Neural cell (in vitro differentiated cells): ENCODE measurements around the gene HDAC7. TPM values are rescaled to one million over a fixed set of nuclear protein-coding genes. Genes with fewer than 3 reads are reported as not detected.

ENCODE experiments used
- H2AFZ ChIP-seq: fragments of 200-600, 300-800 bp; sonication (generic), shearing (Covaris generic); 2 replicates; pipeline ENCODE4 v1.6.0; 2014; ENCODE audit warnings: low read depth, mild to moderate bottlenecking, antibody characterized with exemption, low read length, moderate library complexity
- H3F3A ChIP-seq: fragments of 200-600 bp; shearing (Covaris generic); 2 replicates; pipeline ENCODE4 v1.6.1; 2016; ENCODE audit warnings: mild to moderate bottlenecking, moderate library complexity, mixed read lengths, antibody characterized with exemption, low read length; ENCODE audit not compliant: insufficient read depth, poor library complexity, severe bottlenecking
- H3K27ac ChIP-seq: fragments of 200-600, 300-800 bp; sonication (generic), shearing (Covaris generic); 2 replicates; pipeline ENCODE4 v1.5.1; 2014; ENCODE audit warnings: mild to moderate bottlenecking, low read length, moderate library complexity
- H3K27me3 ChIP-seq: fragments of 300-800, 200-600 bp; sonication (generic), shearing (Covaris generic); 2 replicates; pipeline ENCODE4 v1.6.0; 2014; ENCODE audit warnings: mild to moderate bottlenecking, low read depth, low read length, moderate library complexity; ENCODE audit not compliant: insufficient read depth
- H3K36me3 ChIP-seq: fragments of 300-800, 200-600 bp; sonication (generic), shearing (Covaris generic); 2 replicates; pipeline ENCODE4 v1.5.1; 2014; ENCODE audit warnings: mild to moderate bottlenecking, antibody characterized with exemption, low read length, moderate library complexity; ENCODE audit not compliant: insufficient read depth
- H3K4me2 ChIP-seq: fragments of 300-800, 200-600 bp; sonication (generic), shearing (Covaris generic); 2 replicates; pipeline ENCODE4 v1.6.0; 2014; ENCODE audit warnings: mild to moderate bottlenecking, low read length
- H3K4me3 ChIP-seq: fragments of 300-800, 200-600 bp; sonication (generic), shearing (Covaris generic); 2 replicates; pipeline ENCODE4 v1.5.1; 2014; ENCODE audit warnings: mild to moderate bottlenecking, low read length, moderate library complexity
- H3K79me2 ChIP-seq: fragments of 200-600 bp; shearing (Covaris generic); replicated peaks from 2 replicates; pipeline ENCODE4 v1.6.0; 2014; ENCODE audit warnings: mild to moderate bottlenecking, low read length, moderate library complexity; ENCODE audit not compliant: insufficient read depth
- H3K9ac ChIP-seq: fragments of 300-800, 200-600 bp; sonication (generic), shearing (Covaris generic); 2 replicates; pipeline ENCODE4 v1.6.1; 2016; ENCODE audit warnings: mild to moderate bottlenecking, low read length, mixed read lengths
- H3K9me2 ChIP-seq: fragments of 200-600 bp; shearing (Covaris generic); 2 replicates; pipeline ENCODE4 v1.6.1; 2016; ENCODE audit warnings: mild to moderate bottlenecking, low read length, mixed read lengths; ENCODE audit not compliant: insufficient read depth
- H3K9me3 ChIP-seq: fragments of 200-600, 300-800 bp; sonication (generic), shearing (Covaris generic); 2 replicates; pipeline ENCODE4 v1.6.1; 2016; ENCODE audit warnings: mild to moderate bottlenecking, mixed run types, low read length, moderate library complexity, mixed read lengths
- H4K20me1 ChIP-seq: fragments of 200-600 bp; shearing (Covaris generic); 2 replicates; pipeline ENCODE4 v1.6.1; 2016; ENCODE audit warnings: mild to moderate bottlenecking, mixed run types; ENCODE audit not compliant: insufficient read depth
- EP300 ChIP-seq: fragments of 450-650 bp; conservative IDR thresholded peaks from 2 replicates; pipeline ENCODE4 v1.6.1; 2014; ENCODE audit warnings: antibody characterized with exemption, mild to moderate bottlenecking, moderate library complexity; ENCODE audit not compliant: poor library complexity, severe bottlenecking
- EZH2 ChIP-seq: fragments of 200-600, 300-800 bp; shearing (Covaris generic), sonication (generic); IDR thresholded peaks from 2 replicates; pipeline ENCODE4 v1.6.1; 2014; ENCODE audit warnings: antibody characterized with exemption, low read length, borderline replicate concordance, mild to moderate bottlenecking; ENCODE audit not compliant: insufficient read depth, poor library complexity, severe bottlenecking
- MXI1 ChIP-seq: fragments of 450-650 bp; conservative IDR thresholded peaks from 2 replicates; pipeline ENCODE4 v1.6.1; 2014; ENCODE audit warnings: antibody characterized with exemption, mild to moderate bottlenecking; ENCODE audit not compliant: poor library complexity, severe bottlenecking
- POLR2AphosphoS5 ChIP-seq: IDR thresholded peaks from 2 replicates; pipeline ENCODE4 v1.6.1; 2012
- RAD21 ChIP-seq: fragments of 450-650 bp; conservative IDR thresholded peaks from 2 replicates; pipeline ENCODE4 v1.6.1; 2014; ENCODE audit warnings: antibody characterized with exemption, mild to moderate bottlenecking, moderate library complexity
- SMC3 ChIP-seq: fragments of 450-650 bp; conservative IDR thresholded peaks from 2 replicates; pipeline ENCODE4 v1.6.1; 2014; ENCODE audit warnings: antibody characterized with exemption, mild to moderate bottlenecking, moderate library complexity; ENCODE audit not compliant: poor library complexity
- TAF1 ChIP-seq: IDR thresholded peaks from 2 replicates; pipeline ENCODE4 v1.6.1; 2012; ENCODE audit warnings: low read depth
- polyA plus RNA-seq: library from polyadenylated mRNA; depleted of rRNA; stranded (reverse); fragments of >200 nt; gene quantifications from 2 replicates; pipeline ENCODE4 v1.2.3, GENCODE V29; 2014
- TF ChIP-seq, protein P1 (sequence below): fragments of 450-650 bp; IDR thresholded peaks from 2 replicates; pipeline ENCODE4 v1.5.1; 2014; ENCODE audit warnings: antibody characterized with exemption, mild to moderate bottlenecking, moderate library complexity; ENCODE audit not compliant: poor library complexity, severe bottlenecking
- TF ChIP-seq, protein P2 (sequence below): IDR thresholded peaks from 2 replicates; pipeline ENCODE4 v1.6.1; 2012; ENCODE audit warnings: borderline replicate concordance

Gene HDAC7
- polyA plus RNA-seq, 1 donor from 2014 or later = 30.2 TPM

DNA sequence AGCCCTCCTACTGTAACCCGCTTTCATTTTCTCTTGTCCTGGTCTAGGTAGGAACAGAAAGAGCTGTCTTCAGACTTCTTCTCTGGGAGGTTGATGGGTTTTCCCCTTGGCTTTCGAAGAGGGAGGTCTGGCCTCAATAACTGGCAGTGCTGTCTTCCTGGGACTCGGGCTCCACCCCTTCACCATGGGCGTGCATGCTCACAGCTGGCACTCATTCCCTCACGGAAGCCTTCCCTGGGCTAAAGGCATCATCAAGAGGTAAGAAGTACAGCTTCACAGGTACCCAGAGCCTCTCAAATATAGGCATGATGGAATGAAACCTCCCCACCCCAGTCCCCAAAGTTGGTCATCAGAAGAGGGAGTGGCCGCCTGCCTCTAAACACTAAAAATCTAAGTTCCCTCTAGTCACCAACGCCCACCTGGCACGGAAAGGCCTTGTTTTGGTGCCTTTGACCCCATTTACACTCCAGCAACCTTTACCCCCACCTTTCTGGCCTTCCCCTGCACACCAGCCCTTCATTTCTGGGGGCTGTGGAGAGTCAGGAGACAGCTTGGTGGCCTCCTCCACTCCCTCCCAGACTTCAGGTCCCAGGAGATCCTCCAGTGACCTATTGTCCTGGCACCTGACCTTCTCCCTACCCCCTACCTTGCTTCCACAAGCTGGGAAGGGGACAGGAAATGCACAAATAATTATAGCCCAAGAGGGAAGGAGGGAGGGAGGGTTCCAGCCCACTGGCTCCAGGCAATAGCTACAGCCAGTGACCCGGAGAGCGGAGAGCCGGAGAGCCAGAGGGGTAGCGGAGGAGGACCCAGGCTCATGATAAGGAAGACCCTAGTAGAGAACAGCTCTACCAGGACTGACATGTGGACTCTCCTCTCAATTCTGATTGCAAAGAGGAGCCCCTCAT is 63.8 kb downstream of the HDAC7 start:
- TF ChIP-seq RAD21 = no peak
- no peaks in the 10 kb centered on the region for H3K9me2 ChIP-seq
- no peak overlapping the region for H3K27ac ChIP-seq
- H3K79me2 ChIP-seq = no peaks in the 10 kb centered on the region
- H4K20me1 ChIP-seq = no peaks in the 10 kb centered on the region
- H3K27me3 ChIP-seq = peaks cover 7% of the 10 kb centered on the region
- H3F3A ChIP-seq = no peaks in the 10 kb centered on the region
- H2AFZ ChIP-seq = no peak overlapping the region
- no peak overlapping the region for H3K4me2 ChIP-seq
- H3K9ac ChIP-seq = no peak overlapping the region
- no peak overlapping the region for H3K4me3 ChIP-seq
- H3K36me3 ChIP-seq = no peaks in the 10 kb centered on the region
- no peaks in the 10 kb centered on the region for H3K9me3 ChIP-seq

DNA sequence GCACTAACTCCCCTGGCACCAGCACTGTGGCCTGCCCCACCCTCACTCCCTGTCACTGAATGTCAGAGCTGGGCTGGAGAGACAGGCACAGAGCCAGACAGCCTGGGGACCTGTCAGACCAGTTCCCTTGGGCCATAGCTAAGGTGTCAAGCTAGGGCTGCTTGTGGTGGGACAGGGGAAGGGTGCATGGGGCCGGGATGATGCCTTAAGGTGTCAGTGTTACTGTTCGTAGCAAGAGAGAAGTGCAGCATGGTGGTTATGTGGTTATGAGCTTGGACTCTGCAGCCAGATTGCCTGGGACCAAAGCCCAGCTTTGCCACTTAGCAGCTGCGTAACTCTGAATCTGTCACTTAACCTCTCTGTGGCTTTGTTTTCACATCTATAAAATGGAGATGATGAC is 64.8 kb downstream of the HDAC7 start:
- Histone ChIP-seq H3K4me3 (no peak overlapping the region), H3K27ac (no peak overlapping the region), H3K36me3 (no peaks in the 10 kb centered on the region), H3K27me3 (peaks cover 7% of the 10 kb centered on the region), H2AFZ (no peak overlapping the region), H3K9me3 (no peaks in the 10 kb centered on the region), H3K4me2 (no peak overlapping the region), H3K9me2 (no peaks in the 10 kb centered on the region), H3K79me2 (no peaks in the 10 kb centered on the region), H4K20me1 (no peaks in the 10 kb centered on the region), H3F3A (no peaks in the 10 kb centered on the region), H3K9ac (no peak overlapping the region)
- TF ChIP-seq RAD21 = no peak
- TF ChIP-seq TAF1 = no peak
- TF ChIP-seq MXI1 = no peak
- TF ChIP-seq, protein P1, sequence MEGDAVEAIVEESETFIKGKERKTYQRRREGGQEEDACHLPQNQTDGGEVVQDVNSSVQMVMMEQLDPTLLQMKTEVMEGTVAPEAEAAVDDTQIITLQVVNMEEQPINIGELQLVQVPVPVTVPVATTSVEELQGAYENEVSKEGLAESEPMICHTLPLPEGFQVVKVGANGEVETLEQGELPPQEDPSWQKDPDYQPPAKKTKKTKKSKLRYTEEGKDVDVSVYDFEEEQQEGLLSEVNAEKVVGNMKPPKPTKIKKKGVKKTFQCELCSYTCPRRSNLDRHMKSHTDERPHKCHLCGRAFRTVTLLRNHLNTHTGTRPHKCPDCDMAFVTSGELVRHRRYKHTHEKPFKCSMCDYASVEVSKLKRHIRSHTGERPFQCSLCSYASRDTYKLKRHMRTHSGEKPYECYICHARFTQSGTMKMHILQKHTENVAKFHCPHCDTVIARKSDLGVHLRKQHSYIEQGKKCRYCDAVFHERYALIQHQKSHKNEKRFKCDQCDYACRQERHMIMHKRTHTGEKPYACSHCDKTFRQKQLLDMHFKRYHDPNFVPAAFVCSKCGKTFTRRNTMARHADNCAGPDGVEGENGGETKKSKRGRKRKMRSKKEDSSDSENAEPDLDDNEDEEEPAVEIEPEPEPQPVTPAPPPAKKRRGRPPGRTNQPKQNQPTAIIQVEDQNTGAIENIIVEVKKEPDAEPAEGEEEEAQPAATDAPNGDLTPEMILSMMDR = no peak
- no peak for TF ChIP-seq EZH2
- TF ChIP-seq EP300 = no peak
- TF ChIP-seq, protein P2, sequence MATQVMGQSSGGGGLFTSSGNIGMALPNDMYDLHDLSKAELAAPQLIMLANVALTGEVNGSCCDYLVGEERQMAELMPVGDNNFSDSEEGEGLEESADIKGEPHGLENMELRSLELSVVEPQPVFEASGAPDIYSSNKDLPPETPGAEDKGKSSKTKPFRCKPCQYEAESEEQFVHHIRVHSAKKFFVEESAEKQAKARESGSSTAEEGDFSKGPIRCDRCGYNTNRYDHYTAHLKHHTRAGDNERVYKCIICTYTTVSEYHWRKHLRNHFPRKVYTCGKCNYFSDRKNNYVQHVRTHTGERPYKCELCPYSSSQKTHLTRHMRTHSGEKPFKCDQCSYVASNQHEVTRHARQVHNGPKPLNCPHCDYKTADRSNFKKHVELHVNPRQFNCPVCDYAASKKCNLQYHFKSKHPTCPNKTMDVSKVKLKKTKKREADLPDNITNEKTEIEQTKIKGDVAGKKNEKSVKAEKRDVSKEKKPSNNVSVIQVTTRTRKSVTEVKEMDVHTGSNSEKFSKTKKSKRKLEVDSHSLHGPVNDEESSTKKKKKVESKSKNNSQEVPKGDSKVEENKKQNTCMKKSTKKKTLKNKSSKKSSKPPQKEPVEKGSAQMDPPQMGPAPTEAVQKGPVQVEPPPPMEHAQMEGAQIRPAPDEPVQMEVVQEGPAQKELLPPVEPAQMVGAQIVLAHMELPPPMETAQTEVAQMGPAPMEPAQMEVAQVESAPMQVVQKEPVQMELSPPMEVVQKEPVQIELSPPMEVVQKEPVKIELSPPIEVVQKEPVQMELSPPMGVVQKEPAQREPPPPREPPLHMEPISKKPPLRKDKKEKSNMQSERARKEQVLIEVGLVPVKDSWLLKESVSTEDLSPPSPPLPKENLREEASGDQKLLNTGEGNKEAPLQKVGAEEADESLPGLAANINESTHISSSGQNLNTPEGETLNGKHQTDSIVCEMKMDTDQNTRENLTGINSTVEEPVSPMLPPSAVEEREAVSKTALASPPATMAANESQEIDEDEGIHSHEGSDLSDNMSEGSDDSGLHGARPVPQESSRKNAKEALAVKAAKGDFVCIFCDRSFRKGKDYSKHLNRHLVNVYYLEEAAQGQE = no peak
- no peak for TF ChIP-seq SMC3
- TF ChIP-seq POLR2AphosphoS5 = no peak
